ENCODE measurements around the gene COX6B2. TPM values are rescaled to one million over a fixed set of nuclear protein-coding genes. Genes with fewer than 3 reads are reported as not detected.

The COX6B2 gene
- total RNA-seq, 1 donor from 2014 or later = not detected

DNA sequence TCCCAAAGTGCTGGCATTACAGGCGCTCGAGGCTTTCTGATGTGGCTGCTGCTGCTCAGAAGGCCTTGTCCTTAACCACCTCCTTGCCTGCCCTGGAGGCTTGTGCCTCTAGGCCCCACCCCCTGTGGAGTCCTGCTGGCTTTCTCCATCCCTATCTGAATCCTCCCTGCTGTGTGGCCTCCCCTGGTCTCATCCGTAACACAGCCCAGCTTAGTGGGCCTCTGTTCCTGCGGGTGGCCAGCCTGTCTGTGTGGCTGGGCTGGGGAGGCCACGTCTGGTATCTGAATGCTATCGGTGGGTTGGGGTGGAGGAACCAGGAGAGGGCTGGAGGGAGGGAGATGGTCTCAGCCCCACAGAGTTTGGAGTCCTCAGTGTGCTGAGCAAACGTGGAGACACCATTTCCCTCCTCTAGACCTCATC, 36.0 kb upstream of the COX6B2 start:
- no peak overlapping the region for H3K4me3 ChIP-seq (ENCODE audit: low read length in 3 of 3)
- no peak overlapping the region for H3K27ac ChIP-seq (ENCODE audit: low read depth, low read length)
- no peak overlapping the region for H3K9ac ChIP-seq (ENCODE audit: low read depth in 1 of 3, low read length in 3 of 3)
- H3K36me3 ChIP-seq (ENCODE audit: control insufficient read depth in 3 of 3, insufficient read depth in 3 of 3, low read length in 3 of 3) = peaks cover 32 to 48% (median 32%) of the 10 kb centered on the region in 3 donors
- peaks cover 30 to 54% (median 34%) of the 10 kb centered on the region in 3 donors for H3K4me1 ChIP-seq (ENCODE audit: control insufficient read depth in 3 of 3, insufficient read depth in 3 of 3, low read length in 3 of 3)
- H3K9me3 ChIP-seq (ENCODE audit: control insufficient read depth in 3 of 3, low read length in 3 of 3) = no peaks in the 10 kb centered on the region
- H3K27me3 ChIP-seq (ENCODE audit: control insufficient read depth in 3 of 3, insufficient read depth in 3 of 3, low read length in 3 of 3) = no peaks in the 10 kb centered on the region

DNA sequence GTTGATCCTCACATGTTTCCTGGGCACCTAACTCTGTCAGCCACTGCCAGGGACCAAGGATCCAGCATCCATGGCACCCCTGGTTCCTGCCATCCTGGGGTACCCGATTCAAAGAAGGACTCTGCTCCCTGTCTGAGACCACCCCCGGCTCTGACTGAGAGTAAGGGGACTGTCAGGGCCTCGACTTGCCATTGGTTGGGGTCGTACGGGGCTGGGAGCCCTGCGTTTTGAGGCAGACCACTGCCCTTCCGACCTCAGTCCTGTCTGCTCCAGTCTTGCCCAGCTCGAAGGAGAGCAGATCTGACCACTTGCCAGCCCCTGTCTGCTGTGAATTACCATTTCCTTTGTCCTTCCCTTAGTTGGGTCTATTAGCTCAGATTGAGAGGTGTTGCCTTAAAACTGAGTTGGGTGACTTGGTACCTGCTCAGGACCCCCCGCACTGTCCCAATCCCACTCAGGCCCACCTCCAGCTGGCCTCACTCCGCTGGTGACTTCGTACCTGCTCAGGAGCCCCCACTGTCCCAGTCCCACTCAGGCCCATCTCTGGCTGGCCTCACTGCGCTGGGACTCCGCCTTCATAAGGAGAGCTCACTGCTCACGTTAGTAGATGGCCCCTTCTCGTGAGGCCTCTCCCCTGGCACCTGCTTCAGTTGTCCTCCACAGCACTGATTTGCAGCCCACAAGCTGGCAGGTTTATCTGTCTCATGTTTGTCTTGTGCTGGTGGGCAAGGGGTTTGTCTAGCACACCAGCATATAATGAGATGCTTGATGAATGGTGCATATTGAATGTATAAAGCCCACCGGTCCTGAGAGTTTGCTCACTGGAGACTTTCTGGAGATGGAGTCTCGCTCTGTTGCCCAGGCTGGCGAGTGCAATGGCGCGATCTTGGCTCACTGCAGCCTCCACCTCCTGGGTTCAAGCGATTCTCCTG, 35.1 kb upstream of the COX6B2 start:
- Histone ChIP-seq H3K27ac (ENCODE audit: low read depth, low read length) (no peak overlapping the region), H3K4me3 (ENCODE audit: low read length in 3 of 3) (no peak overlapping the region), H3K9ac (ENCODE audit: low read depth in 1 of 3, low read length in 3 of 3) (peak overlapping the region in 2 of 3 donors; percentile 33), H3K9me3 (ENCODE audit: control insufficient read depth in 3 of 3, low read length in 3 of 3) (no peaks in the 10 kb centered on the region), H3K4me1 (ENCODE audit: control insufficient read depth in 3 of 3, insufficient read depth in 3 of 3, low read length in 3 of 3) (peaks cover 35 to 59% (median 39%) of the 10 kb centered on the region in 3 donors), H3K36me3 (ENCODE audit: control insufficient read depth in 3 of 3, insufficient read depth in 3 of 3, low read length in 3 of 3) (peaks cover 32 to 48% (median 32%) of the 10 kb centered on the region in 3 donors), H3K27me3 (ENCODE audit: control insufficient read depth in 3 of 3, insufficient read depth in 3 of 3, low read length in 3 of 3) (no peaks in the 10 kb centered on the region)

DNA sequence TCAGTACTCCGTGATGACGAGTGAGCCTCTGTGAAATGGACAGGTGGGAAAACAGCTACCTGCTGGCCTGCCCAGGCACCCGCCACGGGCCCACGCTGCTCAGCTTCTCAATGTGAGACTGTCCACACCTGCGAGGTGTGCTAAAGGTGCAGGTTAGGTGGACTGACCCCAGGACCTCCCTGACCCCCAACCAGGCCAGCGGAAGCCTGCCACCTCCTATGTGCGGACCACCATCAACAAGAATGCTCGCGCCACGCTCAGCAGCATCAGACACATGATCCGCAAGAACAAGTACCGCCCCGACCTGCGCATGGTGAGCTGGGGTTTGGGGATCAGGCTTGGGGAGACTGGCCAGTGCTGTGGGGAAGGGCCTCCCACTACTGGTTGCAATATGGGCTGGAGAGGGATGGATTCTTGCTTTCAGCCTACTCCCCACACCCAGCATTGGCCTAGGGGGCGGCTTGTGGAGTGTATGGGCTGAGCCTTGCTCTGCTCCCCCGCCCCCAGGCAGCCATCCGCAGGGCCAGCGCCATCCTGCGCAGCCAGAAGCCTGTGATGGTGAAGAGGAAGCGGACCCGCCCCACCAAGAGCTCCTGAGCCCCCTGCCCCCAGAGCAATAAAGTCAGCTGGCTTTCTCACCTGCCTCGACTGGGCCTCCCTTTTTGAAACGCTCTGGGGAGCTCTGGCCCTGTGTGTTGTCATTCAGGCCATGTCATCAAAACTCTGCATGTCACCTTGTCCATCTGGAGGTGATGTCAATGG, 33.4 kb upstream of the COX6B2 start:
- peaks cover 32 to 48% (median 32%) of the 10 kb centered on the region in 3 donors for H3K36me3 ChIP-seq (ENCODE audit: control insufficient read depth in 3 of 3, insufficient read depth in 3 of 3, low read length in 3 of 3)
- H3K9me3 ChIP-seq (ENCODE audit: control insufficient read depth in 3 of 3, low read length in 3 of 3) = no peaks in the 10 kb centered on the region
- no peak overlapping the region for H3K27ac ChIP-seq (ENCODE audit: low read depth, low read length)
- H3K27me3 ChIP-seq (ENCODE audit: control insufficient read depth in 3 of 3, insufficient read depth in 3 of 3, low read length in 3 of 3) = no peaks in the 10 kb centered on the region
- H3K4me1 ChIP-seq (ENCODE audit: control insufficient read depth in 3 of 3, insufficient read depth in 3 of 3, low read length in 3 of 3) = peaks cover 44 to 70% (median 48%) of the 10 kb centered on the region in 3 donors
- H3K4me3 ChIP-seq (ENCODE audit: low read length in 3 of 3) = peak overlapping the region in 2 of 3 donors; percentile 95
- H3K9ac ChIP-seq (ENCODE audit: low read depth in 1 of 3, low read length in 3 of 3) = peak overlapping the region in 2 of 3 donors; percentile 94 to 95

DNA sequence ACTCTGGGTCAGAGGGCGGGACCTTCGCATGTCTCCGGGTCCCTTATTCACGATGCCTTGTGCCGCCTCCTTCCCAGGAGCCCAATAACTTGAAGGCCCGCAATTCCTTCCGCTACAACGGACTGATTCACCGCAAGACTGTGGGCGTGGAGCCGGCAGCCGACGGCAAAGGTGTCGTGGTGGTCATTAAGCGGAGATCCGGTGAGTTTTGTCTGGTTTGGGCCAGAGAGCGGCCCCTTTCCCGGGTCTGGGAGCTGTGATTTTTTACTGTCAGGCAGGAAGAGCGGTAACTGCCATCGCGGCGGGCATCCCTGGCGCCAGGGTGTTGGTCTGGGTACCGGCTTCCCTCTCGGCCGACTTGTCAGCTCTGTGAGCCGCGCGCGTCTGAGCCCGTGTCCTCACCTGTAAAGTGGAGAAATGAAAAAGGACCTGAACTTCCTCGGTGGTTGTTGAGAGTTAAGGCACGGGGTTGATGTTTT, 32.0 kb upstream of the COX6B2 start:
- Histone ChIP-seq H3K4me3 (ENCODE audit: low read length in 3 of 3) (peak overlapping the region; percentile 95 to 98 (median 95)), H3K27me3 (ENCODE audit: control insufficient read depth in 3 of 3, insufficient read depth in 3 of 3, low read length in 3 of 3) (no peaks in the 10 kb centered on the region), H3K9ac (ENCODE audit: low read depth in 1 of 3, low read length in 3 of 3) (peak overlapping the region; percentile 94 to 98 (median 95)), H3K9me3 (ENCODE audit: control insufficient read depth in 3 of 3, low read length in 3 of 3) (no peaks in the 10 kb centered on the region), H3K27ac (ENCODE audit: low read depth, low read length) (peak overlapping the region; percentile 91), H3K36me3 (ENCODE audit: control insufficient read depth in 3 of 3, insufficient read depth in 3 of 3, low read length in 3 of 3) (peaks cover 32 to 41% (median 32%) of the 10 kb centered on the region in 3 donors), H3K4me1 (ENCODE audit: control insufficient read depth in 3 of 3, insufficient read depth in 3 of 3, low read length in 3 of 3) (peaks cover 44 to 72% (median 48%) of the 10 kb centered on the region in 3 donors)

DNA sequence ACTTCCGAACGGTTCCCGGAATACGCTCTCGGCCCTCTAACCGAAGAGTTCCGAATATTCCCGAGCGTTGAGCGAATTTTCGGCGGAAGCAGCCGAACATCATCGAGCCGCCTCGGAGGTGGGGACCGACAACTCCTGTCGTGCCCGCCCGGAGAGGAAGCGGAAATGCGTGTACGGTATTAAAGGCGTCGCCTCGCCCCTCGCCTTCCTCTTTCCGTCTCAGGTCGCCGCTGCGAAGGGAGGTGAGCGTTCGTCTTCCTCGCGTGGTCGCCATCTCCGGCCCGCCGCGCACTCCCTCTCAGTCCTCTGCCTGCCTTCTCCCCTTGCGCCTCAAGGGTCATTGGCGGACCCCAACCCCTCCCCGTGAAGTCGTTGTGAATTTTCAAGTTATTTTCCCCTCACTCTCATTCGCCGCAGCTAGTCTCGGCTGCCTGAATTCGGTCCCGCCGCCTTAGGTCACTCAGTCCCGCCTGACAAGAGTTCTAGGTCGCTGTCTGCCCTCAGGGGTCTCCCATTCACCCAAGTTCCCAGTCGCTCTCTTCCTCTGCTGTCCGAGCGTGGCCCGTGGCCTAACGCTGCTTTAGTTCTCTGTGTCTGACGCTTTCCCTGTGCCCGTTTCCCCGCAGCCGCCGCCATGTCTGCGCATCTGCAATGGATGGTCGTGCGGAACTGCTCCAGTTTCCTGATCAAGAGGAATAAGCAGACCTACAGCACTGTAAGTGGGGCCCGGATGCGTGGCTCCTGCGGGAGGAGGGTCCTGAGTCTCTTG, 31.4 kb upstream of the COX6B2 start, which contains the start of gene RPL28:
TSS of gene RPL28 (plus strand) at position 209 of the 769 bp plus-strand sequence. CDS start at position 635, 426 bp downstream.
- Histone ChIP-seq H3K4me3 (ENCODE audit: low read length in 3 of 3) (peak within 1 kb of the TSS; percentile 95 to 98 (median 95)), H3K9ac (ENCODE audit: low read depth in 1 of 3, low read length in 3 of 3) (peak within 1 kb of the TSS; percentile 94 to 98 (median 95)), H3K36me3 (ENCODE audit: control insufficient read depth in 3 of 3, insufficient read depth in 3 of 3, low read length in 3 of 3) (peaks cover 32 to 37% (median 32%) of the 10 kb centered on the region in 3 donors), H3K27me3 (ENCODE audit: control insufficient read depth in 3 of 3, insufficient read depth in 3 of 3, low read length in 3 of 3) (no peaks in the 10 kb centered on the region), H3K4me1 (ENCODE audit: control insufficient read depth in 3 of 3, insufficient read depth in 3 of 3, low read length in 3 of 3) (peaks cover 44 to 66% (median 48%) of the 10 kb centered on the region in 3 donors), H3K27ac (ENCODE audit: low read depth, low read length) (peak within 1 kb of the TSS; percentile 91), H3K9me3 (ENCODE audit: control insufficient read depth in 3 of 3, low read length in 3 of 3) (no peaks in the 10 kb centered on the region)

DNA sequence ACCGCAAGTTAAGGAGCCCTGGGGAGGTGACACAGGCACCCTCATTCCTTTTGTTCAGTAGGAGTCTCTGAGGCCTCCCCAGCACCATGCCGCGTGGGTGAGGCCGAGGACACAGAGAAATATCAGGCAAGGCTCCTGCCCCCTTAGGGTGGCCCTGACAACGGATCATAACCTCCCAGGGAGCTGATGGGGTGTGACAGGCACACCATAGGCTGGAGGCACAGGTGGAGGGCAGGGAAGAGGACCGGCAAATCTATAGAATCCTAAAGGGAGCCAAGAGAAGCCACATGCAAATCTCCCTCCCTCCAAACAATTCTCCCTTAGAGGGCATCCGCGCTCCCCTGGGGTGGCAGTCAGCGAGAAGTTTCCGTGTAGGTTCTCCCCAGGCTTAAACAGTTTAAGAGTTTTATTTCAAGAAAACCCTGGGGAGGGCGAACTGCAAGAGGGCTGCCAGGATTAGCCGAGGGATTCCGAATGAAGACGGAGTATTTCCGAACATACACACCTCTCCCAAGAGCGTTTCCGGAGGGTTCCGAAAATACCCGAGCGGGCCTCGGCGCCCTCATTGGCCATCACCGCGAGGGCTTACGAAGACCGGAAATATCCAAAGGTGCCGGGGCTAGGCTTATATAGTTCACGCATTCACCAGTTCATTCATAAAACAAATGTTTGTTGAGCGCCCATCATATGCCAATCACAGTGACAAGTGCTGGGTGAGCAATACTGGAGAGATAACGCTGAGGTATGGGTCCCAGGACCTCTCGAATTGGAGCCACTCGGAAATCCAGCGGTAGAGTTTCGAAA, 30.6 kb upstream of the COX6B2 start:
- Histone ChIP-seq H3K4me1 (ENCODE audit: control insufficient read depth in 3 of 3, insufficient read depth in 3 of 3, low read length in 3 of 3) (peaks cover 44 to 59% (median 48%) of the 10 kb centered on the region in 3 donors), H3K9me3 (ENCODE audit: control insufficient read depth in 3 of 3, low read length in 3 of 3) (no peaks in the 10 kb centered on the region), H3K27ac (ENCODE audit: low read depth, low read length) (peak overlapping the region; percentile 91), H3K4me3 (ENCODE audit: low read length in 3 of 3) (peak overlapping the region; percentile 86 to 95 (median 88)), H3K36me3 (ENCODE audit: control insufficient read depth in 3 of 3, insufficient read depth in 3 of 3, low read length in 3 of 3) (peaks cover 26 to 32% (median 32%) of the 10 kb centered on the region in 3 donors), H3K27me3 (ENCODE audit: control insufficient read depth in 3 of 3, insufficient read depth in 3 of 3, low read length in 3 of 3) (no peaks in the 10 kb centered on the region), H3K9ac (ENCODE audit: low read depth in 1 of 3, low read length in 3 of 3) (peak overlapping the region; percentile 92 to 95 (median 94))

DNA sequence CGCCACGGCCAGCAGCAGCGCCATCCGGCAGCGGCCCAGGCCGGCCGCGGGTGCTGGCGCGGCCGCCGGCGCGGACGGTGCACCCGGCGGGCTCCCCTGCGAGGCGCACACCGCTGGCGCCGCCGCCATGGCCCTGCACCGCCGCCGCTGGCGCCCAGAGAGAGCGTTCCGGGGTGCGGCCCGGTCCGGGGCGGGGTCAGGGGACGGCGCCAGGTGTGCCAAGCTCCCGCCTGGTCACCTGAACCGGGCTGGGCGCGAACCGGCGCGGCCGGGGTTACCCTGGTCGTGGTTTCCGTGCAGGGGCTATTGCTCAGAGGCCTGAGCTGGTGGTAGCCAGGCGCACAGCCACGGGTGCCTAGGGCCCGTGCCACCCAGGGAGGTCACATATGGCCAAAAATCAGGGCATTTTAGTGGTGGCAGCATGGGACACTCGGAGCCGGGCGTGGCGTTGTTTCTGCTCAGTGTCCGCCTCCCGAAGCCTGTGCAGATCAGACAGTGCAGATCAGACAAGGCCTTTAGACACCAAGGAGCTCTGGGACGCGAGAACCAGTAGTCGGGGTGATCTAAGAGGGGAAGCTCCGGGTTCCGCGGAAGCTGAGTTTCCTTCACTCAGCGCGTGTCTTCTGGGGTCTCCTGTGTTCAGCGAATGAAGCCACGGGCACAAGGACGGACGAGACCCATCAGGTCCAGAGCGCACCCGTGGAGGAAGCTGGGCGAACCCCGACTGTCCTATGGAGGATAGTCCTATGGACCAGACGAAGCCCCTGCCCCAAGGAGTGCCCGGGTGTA, 29.8 kb upstream of the COX6B2 start, which contains the start of gene TMEM238:
TSS of gene TMEM238 (minus strand) at position 162 of the 789 bp plus-strand sequence. CDS start at position 129, 33 bp downstream.
- Histone ChIP-seq H3K9me3 (ENCODE audit: control insufficient read depth in 3 of 3, low read length in 3 of 3) (no peaks in the 10 kb centered on the region), H3K9ac (ENCODE audit: low read depth in 1 of 3, low read length in 3 of 3) (peak within 1 kb of the TSS; percentile 92 to 95 (median 94)), H3K4me1 (ENCODE audit: control insufficient read depth in 3 of 3, insufficient read depth in 3 of 3, low read length in 3 of 3) (peaks cover 44 to 54% (median 46%) of the 10 kb centered on the region in 3 donors), H3K4me3 (ENCODE audit: low read length in 3 of 3) (peak within 1 kb of the TSS; percentile 86 to 95 (median 88)), H3K36me3 (ENCODE audit: control insufficient read depth in 3 of 3, insufficient read depth in 3 of 3, low read length in 3 of 3) (peaks cover 22 to 25% (median 24%) of the 10 kb centered on the region in 3 donors), H3K27ac (ENCODE audit: low read depth, low read length) (peak within 1 kb of the TSS; percentile 91), H3K27me3 (ENCODE audit: control insufficient read depth in 3 of 3, insufficient read depth in 3 of 3, low read length in 3 of 3) (no peaks in the 10 kb centered on the region)

Data from skeletal muscle tissue (tissue), 4 donors.